Activated T-helper 1 cell treated with anti-CD3 and anti-CD28 coated beads, Interleukin-2, amount 50 U/mL, for 16 hours (primary cell): ENCODE data around the gene SUMF2.
"Not testable (repeated sequence)": the region's sequence is repeated elsewhere in the genome, so short reads cannot be mapped to it uniquely, and the experiment has no call there.

Experiments
- DNase-seq, 2 donors: peaks; one replicate each; pipeline ENCODE4 v3.0.0-alpha.2; 2020; ENCODE audit warnings: low read depth in 1 of 2, low spot score in 1 of 2

SUMF2 gene

GRCh38 chr7:56063882-56064625 lies at the start of gene SUMF2:
Gene SUMF2 (plus strand): TSS chr7:56064286. CDS start chr7:56064312, 26 bp downstream.
- DNase-seq = peak; percentile 76 to 85

GRCh38 chr7:56017015-56017414 lies 47.1 kb upstream of the SUMF2 start:
- not testable (repeated sequence) for DNase-seq

- no peak for DNase-seq
Measured at GRCh38 chr7:56019501-56019900, 44.6 kb upstream of the SUMF2 start.

GRCh38 chr7:56023500-56023899 lies 40.6 kb upstream of the SUMF2 start:
- no peak for DNase-seq

GRCh38 chr7:56026538-56026937 lies 37.5 kb upstream of the SUMF2 start:
- no peak for DNase-seq

GRCh38 chr7:56028942-56029630 lies 35.0 kb upstream of the SUMF2 start:
- no peak for DNase-seq

GRCh38 chr7:56030340-56030739 lies 33.7 kb upstream of the SUMF2 start:
- DNase-seq = no peak

GRCh38 chr7:56031556-56031955 lies 32.5 kb upstream of the SUMF2 start:
- not testable (repeated sequence) for DNase-seq

- not testable (repeated sequence) for DNase-seq
Measured at GRCh38 chr7:56032578-56032977, 31.5 kb upstream of the SUMF2 start.

GRCh38 chr7:56033671-56034432 lies 30.2 kb upstream of the SUMF2 start:
- peak; percentile 38 to 58 for DNase-seq

GRCh38 chr7:56040730-56041129 lies 23.4 kb upstream of the SUMF2 start:
- DNase-seq = no peak

- DNase-seq = not testable (repeated sequence)
Measured at GRCh38 chr7:56045758-56046157, 18.3 kb upstream of the SUMF2 start.

- DNase-seq = no peak
Measured at GRCh38 chr7:56046721-56047445, 17.2 kb upstream of the SUMF2 start.

GRCh38 chr7:56047446-56048116 lies 16.5 kb upstream of the SUMF2 start:
- not testable (repeated sequence) for DNase-seq

- no peak for DNase-seq
Measured at GRCh38 chr7:56048245-56048644, 15.8 kb upstream of the SUMF2 start.

GRCh38 chr7:56048763-56049162 lies 15.3 kb upstream of the SUMF2 start:
- DNase-seq = not testable (repeated sequence)

GRCh38 chr7:56051053-56051338 lies 13.1 kb upstream of the SUMF2 start:
- DNase-seq = no peak

- DNase-seq = peak; percentile 77 to 86
Measured at GRCh38 chr7:56051339-56052191, 12.5 kb upstream of the SUMF2 start, which contains the start of the genes CCT6A and PSPH. Gene CCT6A (plus strand): TSS chr7:56051765. CDS start chr7:56051849, 84 bp downstream. Gene PSPH (minus strand): TSS chr7:56051444. CDS start chr7:56021212, 30,232 bp downstream.

GRCh38 chr7:56053379-56053778 lies 10.7 kb upstream of the SUMF2 start:
- DNase-seq = no peak

- DNase-seq = no peak
Measured at GRCh38 chr7:56053993-56054392, 10.1 kb upstream of the SUMF2 start.
